Smooth muscle cell (in vitro differentiated cells): Measurements from ENCODE around the gene SEC16A. TPM values are rescaled to one million over a fixed set of nuclear protein-coding genes. Genes with fewer than 3 reads are reported as not detected.

ENCODE experiments used
- DNase-seq: peaks from one replicate; lab custom pipeline; 2025; ENCODE audit not compliant: unreplicated experiment; lab: John Stamatoyannopoulos, UW
- H2AFZ ChIP-seq: fragments of 200-600 bp; sonication (generic); 2 replicates; pipeline ENCODE4 v1.6.0; 2016; ENCODE audit warnings: antibody characterized with exemption, low read depth, mild to moderate bottlenecking
- H3F3A ChIP-seq: fragments of 200-600 bp; sonication (generic); 2 replicates; pipeline ENCODE4 v1.6.0; 2017; ENCODE audit warnings: antibody characterized with exemption, low read depth
- H3K27ac ChIP-seq: fragments of 200-600 bp; sonication (generic); 2 replicates; pipeline ENCODE4 v1.5.1; 2016; ENCODE audit warnings: low read depth, mild to moderate bottlenecking
- H3K27me3 ChIP-seq: fragments of 200-600 bp; sonication (generic); 2 replicates; pipeline ENCODE4 v1.6.1; 2016; ENCODE audit warnings: low read depth, mild to moderate bottlenecking
- H3K36me3 ChIP-seq: fragments of 200-600 bp; sonication (generic); 2 replicates; pipeline ENCODE4 v1.5.1; 2016; ENCODE audit warnings: low read depth
- H3K4me1 ChIP-seq: fragments of 200-600 bp; sonication (generic); 2 replicates; pipeline ENCODE4 v1.5.1; 2016; ENCODE audit warnings: low read depth
- H3K4me2 ChIP-seq: fragments of 200-600 bp; sonication (generic); 2 replicates; pipeline ENCODE4 v1.6.0; 2016; ENCODE audit warnings: mild to moderate bottlenecking
- H3K4me3 ChIP-seq: fragments of 200-600 bp; sonication (generic); 2 replicates; pipeline ENCODE4 v1.5.1; 2016; ENCODE audit warnings: mild to moderate bottlenecking
- H3K79me2 ChIP-seq: fragments of 200-600 bp; sonication (generic); 2 replicates; pipeline ENCODE4 v1.6.0; 2016; ENCODE audit warnings: low read depth, mild to moderate bottlenecking
- H3K9ac ChIP-seq: fragments of 200-600 bp; sonication (generic); 2 replicates; pipeline ENCODE4 v1.6.0; 2016; ENCODE audit warnings: low read depth
- H3K9me3 ChIP-seq: fragments of 200-600 bp; sonication (generic); replicated peaks from 2 replicates; pipeline ENCODE4 v1.5.1; 2016; ENCODE audit warnings: low read depth
- H4K20me1 ChIP-seq: fragments of 200-600 bp; sonication (generic); 2 replicates; pipeline ENCODE4 v1.6.0; 2016; ENCODE audit warnings: low read depth
- CTCF ChIP-seq: fragments of 200-600 bp; sonication (generic); IDR thresholded peaks from 2 replicates; pipeline ENCODE4 v1.5.1; 2017; ENCODE audit warnings: borderline replicate concordance, mild to moderate bottlenecking, antibody characterized with exemption; ENCODE audit not compliant: insufficient read depth, poor library complexity, severe bottlenecking
- WGBS: methylation state at CpG from one replicate; pipeline ENCODE4 v1.1.7; 2016; ENCODE audit warnings: low lambda C conversion rate; 5-methylcytosine and 5-hydroxymethylcytosine counted together
- polyA plus RNA-seq: library from polyadenylated mRNA; unstranded; fragments of >200 nt; fragmentation: Nextera tagmentation; extraction: Ambion mirVana; gene quantifications from 2 replicates; pipeline ENCODE4 v1.2.1, GENCODE V29; 2016
- total RNA-seq: library from RNA; depleted of rRNA; stranded (reverse); fragments of >200 nt; gene quantifications from 2 replicates; pipeline ENCODE4 v1.2.3, GENCODE V29; 2014

Gene SEC16A
- total and polyA plus RNA-seq, 2 experiments from 2014 or later = 45.7 to 56.8 TPM

- Histone ChIP-seq H3K27ac (no peak overlapping the region), H3K36me3 (peaks cover 2% of the 10 kb centered on the region), H3K9ac (no peak overlapping the region), H3K4me3 (no peak overlapping the region), H3F3A (no peaks in the 10 kb centered on the region), H3K4me1 (no peaks in the 10 kb centered on the region), H4K20me1 (peaks cover 92% of the 10 kb centered on the region), H2AFZ (no peak overlapping the region), H3K79me2 (no peaks in the 10 kb centered on the region), H3K4me2 (no peak overlapping the region), H3K27me3 (no peaks in the 10 kb centered on the region), H3K9me3 (no peaks in the 10 kb centered on the region)
- WGBS = 99% methylated on average over 42 of the region's 43 CpGs
- TF ChIP-seq CTCF = no peak
- DNase-seq = no peak
Observed at GRCh38 chr9:136455043-136456002, 27.5 kb downstream of the SEC16A start.

DNA sequence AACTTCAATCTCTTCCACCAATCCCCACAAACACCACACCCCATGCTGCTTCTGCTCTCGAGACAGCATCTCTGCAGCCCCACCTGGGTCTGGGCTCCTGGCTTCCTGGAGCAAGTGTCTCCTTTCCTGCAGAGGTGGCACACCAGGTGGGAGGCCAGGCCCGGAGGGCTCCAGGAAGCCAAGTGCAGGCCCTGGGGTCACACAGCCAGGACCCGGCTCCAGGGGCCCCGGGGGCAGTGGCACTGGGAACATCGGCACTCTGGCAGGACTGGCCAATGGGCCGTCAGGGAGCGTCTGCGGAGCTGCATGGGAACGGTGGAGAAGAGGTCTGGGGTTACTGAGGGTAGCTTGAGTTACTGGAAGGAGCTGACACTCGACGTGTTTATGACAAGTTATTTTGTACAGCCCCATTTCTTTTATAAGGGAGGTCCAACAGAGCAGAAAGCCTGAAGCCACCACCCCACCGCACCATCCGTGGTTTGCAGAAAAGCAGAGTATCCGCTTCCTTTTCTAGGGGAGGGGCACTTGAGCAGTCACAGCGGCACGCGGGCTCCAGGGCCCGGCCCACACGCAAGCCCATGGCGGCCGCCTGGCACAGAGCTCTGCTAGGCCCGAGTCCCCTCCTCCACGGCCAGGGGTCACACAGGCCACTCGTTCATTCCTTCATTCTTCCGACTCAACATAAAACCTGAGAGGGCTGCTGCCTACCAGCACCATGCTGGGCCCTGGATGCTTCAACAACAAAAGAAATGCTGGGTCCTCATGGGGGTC lies 28.6 kb downstream of the SEC16A start:
- H3K9me3 ChIP-seq = no peaks in the 10 kb centered on the region
- no peak overlapping the region for H2AFZ ChIP-seq
- TF ChIP-seq CTCF = no peak
- H3K4me2 ChIP-seq = no peak overlapping the region
- H3K4me3 ChIP-seq = no peak overlapping the region
- peaks cover 93% of the 10 kb centered on the region for H4K20me1 ChIP-seq
- H3K79me2 ChIP-seq = no peaks in the 10 kb centered on the region
- DNase-seq = no peak
- WGBS = 98% methylated on average over 25 of the region's 25 CpGs
- no peak overlapping the region for H3K9ac ChIP-seq
- no peaks in the 10 kb centered on the region for H3F3A ChIP-seq
- H3K27me3 ChIP-seq = no peaks in the 10 kb centered on the region
- H3K36me3 ChIP-seq = peaks cover 2% of the 10 kb centered on the region
- no peak overlapping the region for H3K27ac ChIP-seq
- H3K4me1 ChIP-seq = no peaks in the 10 kb centered on the region

- Histone ChIP-seq H3K36me3 (no peaks in the 10 kb centered on the region), H3K4me3 (no peak overlapping the region), H3K4me1 (no peaks in the 10 kb centered on the region), H3K79me2 (no peaks in the 10 kb centered on the region), H3K27ac (no peak overlapping the region), H3K9ac (no peak overlapping the region), H3F3A (no peaks in the 10 kb centered on the region), H2AFZ (no peak overlapping the region), H3K27me3 (no peaks in the 10 kb centered on the region), H4K20me1 (peaks cover 91% of the 10 kb centered on the region), H3K9me3 (no peaks in the 10 kb centered on the region), H3K4me2 (no peak overlapping the region)
- no peak for DNase-seq
- WGBS = 98% methylated on average over 11 of the region's 11 CpGs
- no peak for TF ChIP-seq CTCF
Observed at GRCh38 chr9:136453326-136453725, 29.5 kb downstream of the SEC16A start.
